H1 (cell line): ENCODE measurements around the gene SEC16A. TPM values are rescaled to one million over a fixed set of nuclear protein-coding genes. Genes with fewer than 3 reads are reported as not detected.

Experiments used
- CTCF ChIA-PET: fragments of 300-600 bp; sonication (Branson Sonifier 250); formaldehyde crosslinking; loops from one replicate; lab custom pipeline; 2021; ENCODE audit not compliant: partially characterized antibody; lab: Charles Lee
- POLR2A ChIA-PET: fragments of 300-600 bp; sonication (Branson Sonifier 250); formaldehyde crosslinking; loops from one replicate; lab custom pipeline; 2021; ENCODE audit warnings: inconsistent platforms; ENCODE audit not compliant: partially characterized antibody; lab: Charles Lee
- DNase-seq, 2 experiments: peaks; one replicate each; pipeline versions ENCODE4 v3.0.0 to v3.0.0-alpha.2; 2010 to 2022; ENCODE audit warnings: low spot score in 2 of 2, low read depth in 1 of 2, mixed read lengths in 1 of 2
- FAIRE-seq: peaks from 2 replicates; lab custom pipeline; 2011; peaks lifted over from hg19 to GRCh38; lab: Jason Lieb, UNC
- H2AFZ ChIP-seq: 2 replicates; pipeline ENCODE4 v1.8.1; 2012; ENCODE audit warnings: low read length, inconsistent platforms
- H2AK5ac ChIP-seq: 2 replicates; pipeline ENCODE4 v1.6.1; 2013; ENCODE audit warnings: low read depth, low read length
- H2BK120ac ChIP-seq: replicated peaks from 2 replicates; pipeline ENCODE3; 2013; ENCODE audit warnings: low read depth, low read length, inconsistent platforms
- H2BK12ac ChIP-seq: 2 replicates; pipeline ENCODE4 v1.6.1; 2013; ENCODE audit warnings: low read depth, low read length
- H2BK15ac ChIP-seq: 2 replicates; pipeline ENCODE4 v1.6.1; 2013; ENCODE audit warnings: low read length
- H2BK20ac ChIP-seq: 2 replicates; pipeline ENCODE4 v1.6.1; 2013; ENCODE audit warnings: low read length
- H2BK5ac ChIP-seq: 2 replicates; pipeline ENCODE4 v1.6.1; 2013; ENCODE audit warnings: low read depth, low read length
- H3K14ac ChIP-seq: 2 replicates; pipeline ENCODE4 v1.6.1; 2013; ENCODE audit warnings: inconsistent platforms; ENCODE audit not compliant: insufficient read length
- H3K18ac ChIP-seq: 2 replicates; pipeline ENCODE4 v1.6.1; 2013; ENCODE audit warnings: low read length; ENCODE audit errors: extremely low read depth
- H3K23ac ChIP-seq: 2 replicates; pipeline ENCODE4 v1.6.1; 2013; ENCODE audit warnings: inconsistent platforms; ENCODE audit not compliant: insufficient read length
- H3K23me2 ChIP-seq: 2 replicates; pipeline ENCODE4 v1.6.1; 2013; ENCODE audit warnings: low read depth, low read length
- H3K27ac ChIP-seq: 2 replicates; pipeline ENCODE4 v1.6.1; 2011; ENCODE audit warnings: low read depth, low read length, inconsistent platforms
- H3K27me3 ChIP-seq, 4 experiments: replicated peaks in 1 of 4; 1 replicate in 1 of 4; 2 replicates in 3 of 4; pipeline versions ENCODE4 v1.6.1 to v1.8.1; 2011 to 2013; ENCODE audit warnings: low read length in 3 of 4, mild to moderate bottlenecking in 3 of 4, inconsistent platforms in 2 of 4, mixed read lengths in 2 of 4, moderate library complexity in 1 of 4; ENCODE audit not compliant: control insufficient read depth in 3 of 4, insufficient read depth in 3 of 4; ENCODE audit errors: extremely low read depth in 1 of 4
- H3K36me3 ChIP-seq, 4 experiments: 2 replicates each; pipeline versions ENCODE4 v1.6.1 to v1.8.1; 2011 to 2013; ENCODE audit warnings: mild to moderate bottlenecking in 4 of 4, low read length in 3 of 4, moderate library complexity in 2 of 4, control low read depth in 1 of 4, inconsistent platforms in 1 of 4; ENCODE audit not compliant: insufficient read depth in 4 of 4, control insufficient read depth in 2 of 4
- H3K4ac ChIP-seq: replicated peaks from 2 replicates; pipeline ENCODE3; 2013; ENCODE audit warnings: low read length, low read depth, mixed read lengths, inconsistent platforms; ENCODE audit not compliant: insufficient read length
- H3K4me1 ChIP-seq, 4 experiments: replicated peaks in 1 of 4; 1 replicate in 1 of 4; 2 replicates in 3 of 4; pipeline versions ENCODE4 v1.6.1 to v1.8.1; 2011 to 2013; ENCODE audit warnings: low read length in 3 of 4, inconsistent platforms in 2 of 4, mixed read lengths in 1 of 4; ENCODE audit not compliant: insufficient read depth in 4 of 4, control insufficient read depth in 3 of 4
- H3K4me2 ChIP-seq, 2 experiments: 2 replicates each; pipeline versions ENCODE4 v1.6.1 to v1.8.1; 2011 to 2013; ENCODE audit warnings: low read depth in 2 of 2, low read length in 2 of 2, control low read depth in 1 of 2, inconsistent platforms in 1 of 2, mild to moderate bottlenecking in 1 of 2; ENCODE audit not compliant: insufficient read depth in 1 of 2
- H3K4me3 ChIP-seq, 4 experiments: fragments of 200-600, 300-600 bp in 1 of 4; sonication (generic), shearing (Covaris generic), sonication (Bioruptor Twin) in 1 of 4; 2 replicates each; pipeline versions ENCODE4 v1.5.1 to v1.8.1; 2011 to 2016; ENCODE audit warnings: low read length in 4 of 4, low read depth in 3 of 4, control low read depth in 2 of 4, inconsistent platforms in 2 of 4, mild to moderate bottlenecking in 2 of 4, mixed read lengths in 1 of 4, moderate library complexity in 1 of 4; ENCODE audit not compliant: insufficient read depth in 2 of 4; ENCODE audit errors: extremely low read depth in 1 of 4
- H3K56ac ChIP-seq: replicated peaks from 2 replicates; pipeline ENCODE3; 2013; ENCODE audit warnings: low read depth, mild to moderate bottlenecking, mixed read lengths, low read length, inconsistent platforms; ENCODE audit not compliant: insufficient read length
- H3K79me1 ChIP-seq: 2 replicates; pipeline ENCODE4 v1.6.1; 2013; ENCODE audit warnings: low read depth, low read length, control low read depth
- H3K79me2 ChIP-seq, 2 experiments: 2 replicates each; pipeline versions ENCODE4 v1.6.1 to v1.8.1; 2012 to 2013; ENCODE audit warnings: low read length in 2 of 2, mild to moderate bottlenecking in 2 of 2, inconsistent platforms in 1 of 2; ENCODE audit not compliant: insufficient read depth in 2 of 2, control insufficient read depth in 1 of 2
- H3K9ac ChIP-seq, 4 experiments: replicated peaks in 1 of 4; 1 replicate in 1 of 4; 2 replicates in 3 of 4; pipeline versions ENCODE4 v1.6.1 to v1.8.1; 2011 to 2013; ENCODE audit warnings: low read depth in 3 of 4, low read length in 3 of 4, control low read depth in 2 of 4, mild to moderate bottlenecking in 2 of 4, moderate library complexity in 2 of 4, inconsistent platforms in 1 of 4; ENCODE audit errors: extremely low read depth in 1 of 4
- H3K9me3 ChIP-seq, 2 experiments: 2 replicates each; pipeline versions ENCODE4 v1.6.1 to v1.8.1; 2012 to 2013; ENCODE audit warnings: mild to moderate bottlenecking in 2 of 2, moderate library complexity in 2 of 2, control low read depth in 1 of 2, inconsistent platforms in 1 of 2, low read depth in 1 of 2, low read length in 1 of 2, mixed read lengths in 1 of 2; ENCODE audit not compliant: insufficient read depth in 2 of 2
- H4K20me1 ChIP-seq, 2 experiments: replicated peaks in 1 of 2; 2 replicates each; pipeline versions ENCODE3 to v1.8.1; 2011 to 2013; ENCODE audit warnings: inconsistent platforms in 2 of 2, low read length in 2 of 2, mild to moderate bottlenecking in 1 of 2; ENCODE audit not compliant: insufficient read depth in 2 of 2, control insufficient read depth in 1 of 2
- H4K5ac ChIP-seq: 2 replicates; pipeline ENCODE4 v1.6.1; 2013; ENCODE audit warnings: low read length, low read depth, mixed read lengths, inconsistent platforms; ENCODE audit not compliant: insufficient read length
- H4K8ac ChIP-seq: 2 replicates; pipeline ENCODE4 v1.8.0; 2013; ENCODE audit warnings: mild to moderate bottlenecking, moderate library complexity, low read length, inconsistent platforms; ENCODE audit not compliant: insufficient read depth; ENCODE audit errors: extremely low read depth
- H4K91ac ChIP-seq: replicated peaks from 2 replicates; pipeline ENCODE3; 2013; ENCODE audit warnings: low read length, mixed read lengths, inconsistent platforms; ENCODE audit not compliant: insufficient read length
- BCL11A ChIP-seq, 2 experiments: IDR thresholded peaks; one replicate each; pipeline ENCODE4 v1.6.1; 2011; ENCODE audit warnings: low read depth in 2 of 2, low read length in 2 of 2, mild to moderate bottlenecking in 2 of 2
- CREB1 ChIP-seq: IDR thresholded peaks from 2 replicates; pipeline ENCODE4 v1.6.1; 2012; ENCODE audit warnings: inconsistent platforms
- GABPA ChIP-seq: IDR thresholded peaks from 2 replicates; pipeline ENCODE4 v1.6.1; 2011; ENCODE audit warnings: mild to moderate bottlenecking, low read length, moderate library complexity, borderline replicate concordance; ENCODE audit not compliant: insufficient read depth
- PHF8 ChIP-seq: fragments of 200-600 bp; sonication (generic); conservative IDR thresholded peaks from 2 replicates; pipeline ENCODE4 v1.7.1; 2012; ENCODE audit warnings: low read depth, mild to moderate bottlenecking, inconsistent platforms, low read length, moderate library complexity
- SAP30 ChIP-seq: fragments of 300-600 bp; sonication (generic); IDR thresholded peaks from 2 replicates; pipeline ENCODE4 v1.7.1; 2012; ENCODE audit warnings: low read length, moderate library complexity, mild to moderate bottlenecking, inconsistent platforms; ENCODE audit not compliant: insufficient read depth, insufficient replicate concordance
- WGBS, 2 experiments: shearing (Covaris generic) in 1 of 2; methylation state at CpG; one replicate each; pipeline versions ENCODE4 v1.1.6 to v1.1.7; 2013 to 2015; ENCODE audit warnings: low lambda C conversion rate in 2 of 2, mixed read lengths in 2 of 2, inconsistent platforms in 1 of 2, low coverage in 1 of 2, missing lambda C conversion rate in 1 of 2; ENCODE audit not compliant: insufficient replicate concordance in 2 of 2, insufficient coverage in 1 of 2, insufficient read length in 1 of 2; ENCODE audit errors: extremely low coverage in 1 of 2, missing lambda C conversion rate in 1 of 2; 5-methylcytosine and 5-hydroxymethylcytosine counted together
- polyA plus RNA-seq, 7 experiments: library from polyadenylated mRNA; depleted of rRNA in 3 of 7; stranded (reverse) in 5 of 7; unstranded in 2 of 7; fragments of >200 nt in 5 of 7; fragments of 200-250 nt in 2 of 7; gene quantifications; 1 replicate in 5 of 7; 2 replicates in 1 of 7; 4 replicates in 1 of 7; pipeline versions ENCODE4 v1.2.1 to v1.2.3, GENCODE V29; 2011 to 2013; ENCODE audit warnings: missing spikeins in 2 of 7, mixed read lengths in 2 of 7
- total RNA-seq: library from RNA; stranded (reverse); fragmentation: NEBNext Ultra II Directional; extraction: Animal tissue kit (Norgen Biotek cat#: 25700); gene quantifications from 2 replicates; pipeline ENCODE4 v1.2.1, GENCODE V29; 2021
- TF ChIP-seq, protein P1 (sequence below): IDR thresholded peaks from 2 replicates; pipeline ENCODE4 v1.6.1; 2012; ENCODE audit warnings: inconsistent platforms
- TF ChIP-seq, protein P2 (sequence below): IDR thresholded peaks from 2 replicates; pipeline ENCODE4 v1.6.1; 2012; ENCODE audit warnings: low read length, inconsistent platforms

SEC16A gene
- total and polyA plus RNA-seq, 2 of the 8 experiments (the other 6 are each of a cell fraction or from before 2014, with no cell fraction given), result 21.6 to 49.0 TPM

DNA sequence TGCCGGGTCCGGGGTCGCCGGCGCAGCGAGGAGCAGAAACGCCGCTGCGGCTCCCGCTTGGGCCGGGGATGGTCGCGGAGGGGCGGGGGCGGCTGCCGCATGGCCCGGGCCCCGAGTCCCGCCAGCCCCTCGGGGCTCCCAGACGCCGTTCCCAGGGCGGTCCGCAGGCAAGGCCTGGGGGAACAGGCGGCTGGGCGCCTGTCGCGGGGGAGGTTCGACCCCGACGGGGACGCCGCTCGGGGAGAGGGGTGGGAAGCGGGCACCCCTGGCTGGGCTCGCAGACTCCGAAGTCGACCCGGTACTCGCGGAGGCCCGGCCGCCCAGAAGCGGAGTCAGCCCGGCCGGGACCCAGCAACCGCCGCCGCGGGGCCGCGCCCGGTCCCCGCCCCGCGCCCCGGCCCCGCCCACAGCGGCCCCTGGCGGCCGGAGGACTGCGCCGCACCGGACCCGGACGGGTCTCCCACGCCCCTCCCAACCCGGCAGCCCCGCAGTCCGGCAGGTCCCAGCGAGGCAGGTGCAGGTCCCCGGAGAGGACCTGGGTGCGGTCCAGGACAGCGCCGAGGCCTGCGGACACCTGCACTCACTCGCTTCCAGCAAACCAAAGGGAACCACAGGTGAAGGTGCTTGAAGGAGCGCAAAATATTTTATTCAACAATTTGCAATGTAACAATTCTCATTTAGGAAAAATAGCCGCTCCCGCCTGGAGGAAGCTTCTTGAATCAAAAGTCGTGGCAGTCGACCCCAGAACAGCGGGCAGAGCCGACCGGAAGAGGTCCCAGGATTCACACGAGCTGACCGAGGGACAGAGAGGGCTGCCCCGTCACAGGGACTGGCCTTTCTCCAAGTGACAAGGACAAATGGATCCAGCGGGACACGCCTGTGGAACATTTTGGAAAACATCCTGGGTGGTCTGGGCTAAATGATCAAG, 43.1 kb downstream of the SEC16A start, which contains the start of gene INPP5E:
Gene INPP5E (minus strand): TSS at position 365 of the 928 bp plus-strand sequence. CDS start 426 bp downstream, outside the sequence.
- Histone ChIP-seq H3K18ac (no peak within 1 kb of the TSS; the same call in none of the 2 replicates), H3K79me2 (peaks cover 0 to 24% of the 10 kb centered on the region in 2 experiments; a peak in 1 of 4 replicates), H3K79me1 (peaks cover 13% of the 10 kb centered on the region), H2BK12ac (no peak within 1 kb of the TSS), H3K27me3 (peaks cover 0 to 2% (median 0%) of the 10 kb centered on the region in 4 experiments; a peak in 2 of 7 replicates), H3K4me2 (peak within 1 kb of the TSS; percentile 93 to 96), H3K9ac (peak within 1 kb of the TSS in 3 of 4 experiments; percentile 51 to 74 (median 67); a peak in 5 of 7 replicates), H2AFZ (no peak within 1 kb of the TSS), H4K91ac (no peak within 1 kb of the TSS), H3K36me3 (peaks cover 2 to 12% (median 9%) of the 10 kb centered on the region in 4 experiments; a peak in 5 of 8 replicates), H2BK120ac (no peak within 1 kb of the TSS), H3K4ac (no peak within 1 kb of the TSS), H3K23me2 (peaks cover 9% of the 10 kb centered on the region; the same call in 1 of the 2 replicates), H4K5ac (no peak within 1 kb of the TSS), H2AK5ac (no peak within 1 kb of the TSS), H4K20me1 (peaks cover 18 to 32% of the 10 kb centered on the region in 2 experiments), H3K27ac (no peak within 1 kb of the TSS; the same call in 1 of the 2 replicates), H3K4me3 (peak within 1 kb of the TSS; percentile 74 to 89 (median 76)), H2BK15ac (no peak within 1 kb of the TSS), H2BK20ac (no peak within 1 kb of the TSS), H3K23ac (no peak within 1 kb of the TSS), H3K4me1 (peaks cover 0 to 7% (median 3%) of the 10 kb centered on the region in 4 experiments; a peak in 1 of 7 replicates), H3K14ac (no peak within 1 kb of the TSS), H3K9me3 (no peaks in the 10 kb centered on the region), H3K56ac (no peak within 1 kb of the TSS), H4K8ac (peak within 1 kb of the TSS; percentile 91; the same call in 1 of the 2 replicates), H2BK5ac (no peak within 1 kb of the TSS)
- WGBS, 2 experiments, result 64% methylated on average over 23 of the region's 90 CpGs; no CpG with 5 or more reads in 1 of the 2 experiments
- FAIRE-seq, result no peak
- DNase-seq, result peak; percentile 21 to 98
- ChIA-PET POLR2A (interaction anchor here (0.7 to 2.4 kb wide), 16 partner anchors 8 to 206 kb away, joined by 3 to 15 read pairs (median 5); partner anchors contain the start of genes CARD9, ENTR1, PMPCA and SNAPC4), CTCF (interaction anchor here (0.6 to 2.4 kb wide), 16 partner anchors 9 to 204 kb away, joined by 3 to 12 read pairs (median 3); no protein-coding TSS in a partner anchor)
- TF ChIP-seq GABPA, result 0 out of 2 replicates have a peak, but pooled peaks have one; percentile 70
- TF ChIP-seq, protein P1, sequence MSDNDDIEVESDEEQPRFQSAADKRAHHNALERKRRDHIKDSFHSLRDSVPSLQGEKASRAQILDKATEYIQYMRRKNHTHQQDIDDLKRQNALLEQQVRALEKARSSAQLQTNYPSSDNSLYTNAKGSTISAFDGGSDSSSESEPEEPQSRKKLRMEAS, result no peak; the same call in 1 of the 2 replicates
- TF ChIP-seq BCL11A (IDR thresholded peaks at IDR 0.05; ENCODE audit: low read depth in 2 of 2, low read length in 2 of 2), result no peak
- peak; percentile 38; the same call in 1 of the 2 replicates for TF ChIP-seq PHF8
- no peak for TF ChIP-seq SAP30
- TF ChIP-seq, protein P2, sequence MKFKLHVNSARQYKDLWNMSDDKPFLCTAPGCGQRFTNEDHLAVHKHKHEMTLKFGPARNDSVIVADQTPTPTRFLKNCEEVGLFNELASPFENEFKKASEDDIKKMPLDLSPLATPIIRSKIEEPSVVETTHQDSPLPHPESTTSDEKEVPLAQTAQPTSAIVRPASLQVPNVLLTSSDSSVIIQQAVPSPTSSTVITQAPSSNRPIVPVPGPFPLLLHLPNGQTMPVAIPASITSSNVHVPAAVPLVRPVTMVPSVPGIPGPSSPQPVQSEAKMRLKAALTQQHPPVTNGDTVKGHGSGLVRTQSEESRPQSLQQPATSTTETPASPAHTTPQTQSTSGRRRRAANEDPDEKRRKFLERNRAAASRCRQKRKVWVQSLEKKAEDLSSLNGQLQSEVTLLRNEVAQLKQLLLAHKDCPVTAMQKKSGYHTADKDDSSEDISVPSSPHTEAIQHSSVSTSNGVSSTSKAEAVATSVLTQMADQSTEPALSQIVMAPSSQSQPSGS, result 0 out of 2 replicates have a peak, but pooled peaks have one; percentile 35
- TF ChIP-seq CREB1, result no peak; the same call in 1 of the 2 replicates
